ENCODE measurements around the gene C6orf141.
A peak's percentile ranks its signal among the peaks of the same experiment; 100 is the strongest.

The C6orf141 gene

DNA sequence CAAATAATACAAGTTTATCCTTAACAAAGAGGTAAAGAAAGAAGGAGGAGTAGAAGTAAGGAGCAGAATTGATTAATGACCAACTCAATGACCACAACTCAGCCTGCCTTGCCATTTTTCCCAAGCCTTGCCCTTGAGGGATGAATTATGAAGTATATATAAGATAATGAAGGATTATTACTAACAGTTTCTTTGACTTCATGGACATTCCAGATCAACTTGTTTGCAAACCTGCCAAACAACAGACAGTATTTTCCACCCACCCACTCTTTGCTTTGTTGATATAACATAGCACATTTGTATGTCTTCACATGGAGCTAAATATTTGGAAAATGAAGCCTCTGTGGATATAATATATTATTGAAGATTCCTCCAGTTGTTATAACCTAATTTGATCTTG lies 9.9 kb upstream of the C6orf141 start:
- no peak for DNase-seq

DNA sequence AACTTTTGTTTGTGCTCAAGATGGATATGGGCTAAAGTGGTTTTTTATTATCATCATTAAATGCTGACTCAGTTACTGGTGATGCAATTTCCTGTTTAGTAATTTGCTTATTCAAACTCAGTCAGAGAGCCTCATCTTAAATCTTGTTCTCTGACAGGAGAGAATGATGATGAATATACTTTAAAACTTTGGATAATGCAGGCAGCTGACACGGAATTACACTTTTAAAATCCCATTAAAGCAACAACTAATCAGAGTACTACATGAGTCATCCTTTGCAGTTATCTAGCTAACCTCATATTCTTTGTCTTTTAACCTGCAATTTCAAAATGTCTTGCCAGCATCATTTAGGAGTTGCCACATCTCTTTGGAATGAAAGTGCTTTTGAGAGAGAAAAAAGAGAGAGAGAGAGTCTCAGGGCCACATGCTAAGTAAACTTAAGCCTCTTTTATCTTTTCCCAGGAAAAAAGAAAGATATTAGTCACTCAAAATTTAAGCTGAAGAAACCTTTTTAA lies 9.2 kb upstream of the C6orf141 start:
- no peak for DNase-seq

- DNase-seq = peak; percentile 8
Measured at GRCh38 chr6:49541936-49542335, 8.5 kb upstream of the C6orf141 start.

DNA sequence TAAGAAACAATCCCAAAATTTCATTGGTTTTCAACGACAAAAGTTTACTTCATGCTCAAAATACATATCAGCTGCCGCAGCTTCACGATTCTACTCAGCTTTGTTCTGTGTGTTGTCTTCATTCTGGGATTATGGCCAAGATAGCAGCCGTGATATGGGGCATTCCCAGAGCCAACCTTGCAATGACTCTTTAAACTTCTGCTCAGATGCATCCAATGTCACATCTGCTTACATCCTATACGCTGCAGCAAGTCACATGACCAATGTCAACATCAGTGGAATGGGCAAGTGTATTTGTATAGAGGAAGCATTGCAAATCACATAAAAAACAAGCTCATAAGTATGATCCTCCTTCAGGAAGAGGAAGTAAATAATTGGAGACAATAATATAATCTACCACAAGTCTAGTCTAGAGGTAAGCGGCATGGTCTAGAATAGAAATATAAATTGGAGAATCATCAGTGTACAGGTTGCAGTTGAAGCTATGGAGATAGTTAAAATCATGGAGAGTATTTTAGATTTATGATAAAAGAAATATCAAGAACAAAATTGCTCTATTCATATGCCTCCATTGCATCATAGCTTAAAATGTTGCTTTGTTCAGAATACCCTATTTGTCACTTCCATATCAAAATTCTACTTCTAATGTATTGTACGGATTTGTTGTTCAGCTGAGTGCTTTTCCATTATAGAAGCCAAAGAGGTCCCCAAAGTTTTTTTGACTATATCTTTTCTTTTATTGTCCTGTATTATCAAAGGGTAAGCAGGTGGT lies 7.2 kb upstream of the C6orf141 start:
- DNase-seq = no peak

DNA sequence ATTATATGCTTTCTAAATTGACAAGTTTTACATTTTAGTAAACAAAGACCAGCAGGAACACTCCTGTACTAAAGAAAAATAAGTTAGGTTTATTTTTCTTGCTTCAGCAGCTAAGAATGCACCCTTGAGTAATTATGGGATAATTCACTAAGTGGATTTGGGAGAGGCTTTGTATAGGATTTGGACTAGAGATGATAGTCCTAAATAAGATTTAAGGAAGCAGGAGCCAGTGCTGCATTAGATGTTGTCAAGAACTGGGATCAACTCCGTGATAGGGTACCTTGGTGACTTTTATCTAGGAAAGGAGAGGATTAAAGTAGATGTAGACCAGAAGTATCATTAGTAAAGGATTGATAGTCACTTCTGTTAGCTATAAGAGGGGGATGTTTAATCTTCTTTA lies 4.1 kb upstream of the C6orf141 start:
- no peak for DNase-seq

GRCh38 chr6:49548613-49549304 lies 1.7 kb upstream of the C6orf141 start:
- DNase-seq = no peak

GRCh38 chr6:49549691-49550491 lies 577 bp upstream of the C6orf141 start:
- no peak for DNase-seq

GRCh38 chr6:49551078-49551865 lies 804 bp downstream of the C6orf141 start:
- DNase-seq = peak; percentile 14

DNA sequence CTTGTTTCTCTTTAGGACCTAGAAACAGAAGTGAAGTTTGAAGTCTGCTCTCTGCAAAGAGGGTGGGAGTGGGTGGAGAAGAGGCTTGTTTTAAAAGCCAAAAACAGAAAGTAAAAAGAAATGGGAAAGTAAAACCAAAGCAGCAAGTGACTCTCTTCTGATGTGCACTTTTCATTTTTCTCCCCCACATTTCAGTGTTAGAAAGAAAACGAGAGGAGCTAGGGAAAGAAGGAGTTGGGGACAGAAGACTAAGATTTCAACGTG lies 1.3 kb downstream of the C6orf141 start:
- no peak for DNase-seq

GRCh38 chr6:49552596-49552995 lies 2.1 kb downstream of the C6orf141 start:
- no peak for DNase-seq

DNA sequence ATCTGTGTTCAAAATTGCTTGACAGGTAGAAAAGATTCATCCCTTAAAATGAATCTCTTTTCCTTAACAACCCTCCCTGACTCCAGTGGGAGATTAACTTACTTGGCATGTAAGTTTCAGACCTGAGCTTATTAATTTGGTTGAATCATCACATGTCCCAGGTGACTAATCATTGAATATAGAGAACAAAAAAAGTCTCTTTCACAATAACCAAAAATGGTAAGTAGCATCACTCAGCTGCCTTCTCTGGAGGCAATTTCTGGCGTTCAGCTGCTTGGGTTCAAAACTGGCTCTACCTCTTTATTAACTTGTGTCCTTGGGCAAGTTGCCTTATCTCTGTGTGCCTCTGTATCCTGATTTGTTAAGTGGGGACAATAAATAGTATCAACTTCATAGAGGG lies 2.9 kb downstream of the C6orf141 start:
- no peak for DNase-seq

DNA sequence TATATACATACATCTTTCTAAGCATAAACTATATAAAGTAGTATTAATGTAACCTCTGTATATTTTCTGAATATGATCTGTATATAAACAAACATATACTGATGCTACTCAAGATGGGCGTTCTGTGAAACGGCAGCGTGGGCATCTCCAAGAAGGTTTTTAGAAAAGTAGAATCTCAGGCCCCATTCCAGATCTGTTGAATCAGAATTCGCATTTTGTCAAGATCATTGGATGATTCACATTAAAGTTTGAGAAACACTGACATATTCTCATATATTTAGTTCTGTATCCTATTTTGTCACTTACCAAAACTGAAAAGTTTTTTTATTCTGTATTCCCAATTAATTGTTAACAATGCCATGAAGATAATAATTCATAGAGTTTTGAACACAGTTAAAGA lies 5.5 kb downstream of the C6orf141 start:
- no peak for DNase-seq

DNA sequence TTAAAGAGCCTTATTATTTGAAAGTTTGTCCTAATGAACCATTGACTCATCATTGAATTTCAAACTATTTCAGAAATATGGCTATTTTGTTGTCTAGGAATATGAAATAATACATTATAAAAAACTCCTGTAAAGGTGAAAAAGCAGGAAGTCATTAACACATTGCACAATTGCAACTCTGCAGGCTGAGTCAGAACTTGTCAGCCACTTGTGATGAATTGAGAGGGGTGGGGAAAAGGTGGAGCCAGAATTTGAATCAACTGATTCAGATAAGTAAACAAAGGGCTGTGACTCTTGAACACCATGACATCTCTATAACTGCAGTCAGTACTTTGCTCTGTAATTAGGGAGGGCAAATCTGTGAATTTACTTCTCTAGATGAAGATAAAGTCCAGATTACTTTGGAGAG lies 6.0 kb downstream of the C6orf141 start:
- no peak for DNase-seq

DNA sequence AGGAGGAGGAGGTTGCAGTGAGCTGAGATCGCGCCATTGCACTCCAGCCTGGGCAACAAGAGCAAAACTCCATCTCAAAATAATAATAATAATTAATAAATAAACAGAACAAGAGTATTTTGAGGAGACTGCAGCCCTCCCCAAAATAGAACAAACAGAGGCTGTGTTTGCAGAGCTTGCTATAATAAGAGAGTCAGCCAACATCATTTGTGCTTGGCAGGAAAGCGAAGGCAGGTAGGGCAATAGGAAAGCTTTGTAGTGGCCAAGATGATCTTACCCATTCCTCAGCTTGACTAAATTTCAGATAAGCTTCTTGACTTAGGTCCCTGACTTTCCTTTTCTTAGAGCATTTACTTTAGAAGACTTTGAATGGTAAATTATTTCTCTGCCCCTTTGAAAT lies 6.7 kb downstream of the C6orf141 start:
- no peak for DNase-seq

DNA sequence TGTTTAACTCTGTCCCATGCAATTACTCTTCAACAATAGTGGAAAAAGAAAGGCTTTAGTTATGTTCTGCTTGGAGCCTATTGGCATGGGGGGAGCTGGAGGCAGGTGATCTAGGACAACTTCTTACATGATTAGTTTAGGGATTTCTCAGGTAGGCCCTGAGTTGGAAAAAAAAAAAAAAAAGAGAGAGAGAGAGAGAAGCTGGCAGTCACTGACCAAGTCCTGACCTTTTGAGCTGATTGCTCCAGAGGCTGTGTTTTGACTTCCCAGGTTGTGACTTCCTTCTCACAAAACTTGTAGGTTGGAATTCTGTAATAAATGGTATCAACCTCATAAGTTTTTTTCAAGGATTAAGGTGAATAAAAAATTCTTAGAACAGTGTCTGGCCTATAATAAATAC lies 7.8 kb downstream of the C6orf141 start:
- DNase-seq = no peak

DNA sequence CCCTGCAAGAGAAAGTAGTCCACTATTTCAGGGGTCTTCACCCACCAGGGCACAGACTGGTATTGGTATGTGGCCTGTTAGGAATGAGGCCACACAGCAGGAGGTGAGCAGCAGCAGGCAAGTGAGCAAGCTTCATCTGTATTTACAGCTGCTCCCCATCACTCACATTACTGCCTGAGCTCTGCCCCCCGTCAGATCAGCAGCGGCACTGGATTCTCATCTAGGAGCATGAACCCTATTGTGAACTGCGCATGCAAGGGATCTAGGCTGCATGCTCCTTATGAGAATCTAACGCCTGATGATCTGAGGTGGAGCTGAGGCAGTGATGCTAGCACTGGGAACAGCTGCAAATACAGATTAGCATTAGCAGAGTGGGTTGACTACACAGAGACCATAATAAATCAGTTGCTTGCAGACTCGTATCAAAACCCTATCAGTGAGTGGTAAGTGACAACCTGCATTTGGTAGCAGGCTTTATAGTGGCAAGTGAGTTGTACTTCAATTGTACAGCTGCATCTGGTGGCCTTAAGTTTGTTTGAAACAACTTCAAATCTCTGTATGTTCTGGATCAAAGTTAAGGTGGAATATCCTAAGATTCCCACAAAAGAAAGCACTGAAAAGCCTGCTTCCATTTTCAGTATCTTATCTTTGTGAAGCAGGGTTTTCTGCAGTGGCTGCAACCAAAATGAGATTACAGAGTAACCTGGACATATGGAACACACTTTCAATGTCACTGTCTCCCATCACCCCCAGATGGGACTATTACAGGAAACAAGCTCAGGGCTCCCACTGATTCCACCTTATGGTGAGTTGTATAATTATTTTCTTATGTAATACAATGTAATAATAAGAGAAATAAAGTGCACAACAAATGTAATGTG lies 12.8 kb downstream of the C6orf141 start:
- DNase-seq = no peak

- no peak for DNase-seq
Measured at GRCh38 chr6:49564552-49564951, 14.1 kb downstream of the C6orf141 start.

DNA sequence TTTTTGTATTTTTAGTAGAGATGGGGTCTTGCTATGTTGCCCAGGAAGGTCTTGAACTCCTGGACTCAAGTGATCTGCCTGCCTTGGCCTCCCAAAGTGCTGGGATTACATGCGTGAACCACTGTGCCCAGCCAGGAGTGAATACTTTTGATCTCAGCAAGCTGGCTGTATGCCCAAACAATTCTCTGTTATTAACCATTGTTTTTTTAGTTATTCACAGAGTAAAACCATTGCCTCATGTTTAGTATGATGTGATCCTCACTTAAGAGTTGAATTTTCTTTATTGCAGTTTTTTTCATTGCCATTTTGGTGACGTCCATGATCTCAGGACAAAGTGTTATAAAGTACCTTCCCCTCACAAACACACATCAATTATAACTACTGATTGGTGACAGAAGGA lies 14.8 kb downstream of the C6orf141 start:
- DNase-seq = no peak

- DNase-seq = no peak
Measured at GRCh38 chr6:49565855-49566254, 15.4 kb downstream of the C6orf141 start.

- DNase-seq = no peak
Measured at GRCh38 chr6:49570474-49571079, 20.1 kb downstream of the C6orf141 start.

- no peak for DNase-seq
Measured at GRCh38 chr6:49576618-49577017, 26.1 kb downstream of the C6orf141 start.

- DNase-seq = no peak
Measured at GRCh38 chr6:49579649-49580048, 29.2 kb downstream of the C6orf141 start.

All from NCI-H1092 treated with DMSO at 0.1 percent for 48 hours (cell line).